Keratinocyte (primary cell): ENCODE results near the gene OLR1.

ENCODE experiments used
- CTCF ChIP-seq, 3 experiments: IDR thresholded peaks in 1 of 3; conservative IDR thresholded peaks in 1 of 3; optimal IDR thresholded peaks in 1 of 3; 2 replicates in 2 of 3; 3 replicates in 1 of 3; pipeline versions ENCODE3 to v1.5.1; 2011; ENCODE audit warnings: low read length in 3 of 3, mild to moderate bottlenecking in 3 of 3, moderate library complexity in 2 of 3, control low read depth in 1 of 3, inconsistent platforms in 1 of 3; ENCODE audit not compliant: insufficient read depth in 2 of 3; ENCODE audit errors: extremely low read depth in 1 of 3
- EZH2 ChIP-seq: IDR thresholded peaks from one replicate; pipeline ENCODE4 v1.6.1; 2012; ENCODE audit warnings: inconsistent platforms, mild to moderate bottlenecking, low read length, moderate library complexity

- TF ChIP-seq CTCF (optimal IDR thresholded peaks at IDR 0.05 in 1 of 3, IDR thresholded peaks at IDR 0.05 in 1 of 3, conservative IDR thresholded peaks at IDR 0.05 in 1 of 3; ENCODE audit: extremely low read depth in 1 of 3, insufficient read depth in 2 of 3, low read length in 3 of 3) (no peak), EZH2 (no peak)
Observed at GRCh38 chr12:10147714-10148403, 24.1 kb downstream of the OLR1 start.
